Heart left ventricle (tissue), 13 donors: Measurements from ENCODE around the gene FSTL4.

Experiments
- CTCF ChIP-seq, 12 donors: fragments of 200-600 bp; sonication (generic) in 4 of 12; IDR thresholded peaks; one replicate each; pipeline versions ENCODE4 v1.5.0 to v1.8.0; 2018 to 2022; ENCODE audit warnings: antibody characterized with exemption in 12 of 12, mild to moderate bottlenecking in 5 of 12
- POLR2A ChIP-seq, 2 donors: fragments of 450-650 bp; IDR thresholded peaks; one replicate each; pipeline ENCODE4 v1.6.1; 2017; ENCODE audit warnings: antibody characterized with exemption in 2 of 2, mild to moderate bottlenecking in 2 of 2, moderate library complexity in 2 of 2
- donor health status: ischemic (EF 13 %, LVEDD 7.1; RV severe dilation, severe dysfunction).
- donor health status: DM: no; HTN: yes; CAD: no.
- donor health status: DM: no; HTN: no; CAD: no.
- donor health status: ischemic (EF 25% LVEDD 6.9; RV normal size, moderate dysfunction).
- donor health status: ischemic (EF 25% LVEDD 5.7; RV mildly dilated, moderate dysfunction).
- donor health status: ischemic (EF 35%, LVEDD 5.7; RV mildly dilated, moderate dysfunction).
- donor health status: nonischemic (EF 11% LVEDD 7.7; RV severe dilation, severe dysfunction).
- donor health status: DM: yes; HTN: yes; CAD: no.
- donor health status: PGD.
- donor health status: ischemic (EF 29% LVEDD 5.4; RV normal size, mild dysfunction).
- donor health status: nonischemic (EF 23%, LVEDD 6.1; RV moderate dilation, normal function).

DNA sequence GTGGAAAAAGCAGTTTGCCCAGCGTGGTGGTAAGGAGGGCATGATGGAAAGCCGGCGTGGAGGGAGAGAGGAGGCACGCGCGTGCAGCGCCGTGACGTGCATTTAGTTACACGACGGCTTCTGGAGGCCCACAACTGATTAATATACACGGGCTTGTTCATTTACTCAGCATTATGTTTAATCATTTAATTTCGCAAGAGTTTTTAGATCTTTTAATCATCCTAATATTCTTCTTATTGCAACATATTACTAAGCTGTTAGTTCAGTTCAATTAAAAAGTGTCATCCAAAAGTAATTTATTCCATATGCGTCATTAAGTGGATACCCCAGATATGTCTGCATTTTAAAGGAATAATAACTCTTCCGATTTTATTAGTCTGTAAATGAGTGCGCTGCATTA is 340.0 kb downstream of the FSTL4 start:
- TF ChIP-seq CTCF (IDR thresholded peaks at IDR 0.05) (no peak), POLR2A (IDR thresholded peaks at IDR 0.05) (no peak)
